Loucy (cell line): ENCODE results near the gene MED31.

ENCODE experiments used
- CTCF ChIP-seq: fragments of 200-600 bp; sonication (generic); conservative IDR thresholded peaks from 2 replicates; pipeline ENCODE4 v1.5.1; 2014; ENCODE audit warnings: mild to moderate bottlenecking, antibody characterized with exemption, low read length
- EZH2phosphoT487 ChIP-seq: fragments of 200-600 bp; IDR thresholded peaks from 2 replicates; pipeline ENCODE4 v1.6.1; 2018; ENCODE audit warnings: antibody characterized with exemption, mild to moderate bottlenecking, moderate library complexity, borderline replicate concordance

- no peak for TF ChIP-seq CTCF
- TF ChIP-seq EZH2phosphoT487 = no peak
Observed at GRCh38 chr17:6630390-6630789, 21.0 kb downstream of the MED31 start.
